HG03175 (cell line): ENCODE measurements around the gene CHST14.
A peak's percentile ranks its signal among the peaks of the same experiment; 100 is the strongest.

ENCODE experiments used
- ATAC-seq: cut with Tn5 transposase; IDR thresholded peaks from one replicate; pipeline ENCODE4 v1.9.1; 2021; ENCODE audit warnings: mild to moderate bottlenecking, moderate library complexity; ENCODE audit not compliant: unreplicated experiment

The CHST14 gene

GRCh38 chr15:40460404-40460803 lies 10.4 kb upstream of the CHST14 start:
- no peak for ATAC-seq

- no peak for ATAC-seq
These were observed 8.8 kb upstream of the CHST14 start for GRCh38 chr15:40461958-40462357.

- ATAC-seq: no peak
These were observed 7.5 kb upstream of the CHST14 start for GRCh38 chr15:40463279-40463678.

- ATAC-seq: no peak
These were observed 6.8 kb upstream of the CHST14 start for GRCh38 chr15:40463886-40464545.

GRCh38 chr15:40464595-40465185 lies 6.1 kb upstream of the CHST14 start:
- ATAC-seq: no peak

GRCh38 chr15:40465939-40466338 lies 4.8 kb upstream of the CHST14 start:
- no peak for ATAC-seq

GRCh38 chr15:40466426-40467260 lies 4.1 kb upstream of the CHST14 start:
- no peak for ATAC-seq

GRCh38 chr15:40467261-40467615 lies 3.5 kb upstream of the CHST14 start:
- no peak for ATAC-seq

- no peak for ATAC-seq
These were observed 1.9 kb upstream of the CHST14 start for GRCh38 chr15:40468898-40469331.

- no peak for ATAC-seq
These were observed 901 bp upstream of the CHST14 start for GRCh38 chr15:40469776-40470390.

- peak; percentile 40 for ATAC-seq
These were observed 472 bp downstream of the CHST14 start for GRCh38 chr15:40471105-40471807.

- ATAC-seq: peak; percentile 16
These were observed 995 bp downstream of the CHST14 start for GRCh38 chr15:40471808-40472150.

- ATAC-seq: no peak
These were observed 1.5 kb downstream of the CHST14 start for GRCh38 chr15:40472171-40472727.

GRCh38 chr15:40474581-40474980 lies 3.8 kb downstream of the CHST14 start:
- no peak for ATAC-seq

- no peak for ATAC-seq
These were observed 7.0 kb downstream of the CHST14 start for GRCh38 chr15:40477642-40478327.

GRCh38 chr15:40479024-40479423 lies 8.2 kb downstream of the CHST14 start:
- no peak for ATAC-seq

GRCh38 chr15:40481341-40482074 lies 10.7 kb downstream of the CHST14 start:
- ATAC-seq: no peak

GRCh38 chr15:40483919-40484318 lies 13.1 kb downstream of the CHST14 start:
- no peak for ATAC-seq

GRCh38 chr15:40486066-40486770 lies 15.4 kb downstream of the CHST14 start:
- ATAC-seq: no peak
